Endothelial cell of umbilical vein (primary cell): ENCODE measurements around the gene ATXN7L2. TPM values are rescaled to one million over a fixed set of nuclear protein-coding genes. Genes with fewer than 3 reads are reported as not detected.

ENCODE experiments used
- BruUV-seq: library from RNA; stranded (reverse); fragments of 400-500 nt; replicated peaks from 2 replicates; lab custom pipeline; 2021; lab: Mats Ljungman, UMichigan
- CTCF ChIA-PET: fragments of 300-600, 350-600 bp; sonication (Branson Sonifier 250); formaldehyde crosslinking; loops from one replicate; lab custom pipeline; 2021; ENCODE audit warnings: antibody characterized with exemption, inconsistent platforms; lab: Charles Lee
- POLR2A ChIA-PET: fragments of 300-600, 350-600 bp; sonication (Branson Sonifier 250); formaldehyde crosslinking; loops from one replicate; lab custom pipeline; 2021; ENCODE audit warnings: antibody characterized with exemption, inconsistent platforms; lab: Charles Lee
- DNase-seq: peaks from one replicate; pipeline ENCODE4 v3.0.0-alpha.2; 2011; ENCODE audit warnings: low read depth, low spot score
- FAIRE-seq: peaks from 2 replicates; lab custom pipeline; 2011; peaks lifted over from hg19 to GRCh38; lab: Jason Lieb, UNC
- H2AFZ ChIP-seq: 2 replicates; pipeline ENCODE4 v1.6.0; 2012; ENCODE audit warnings: low read depth, low read length, control low read depth, inconsistent platforms
- H3K27ac ChIP-seq: 2 replicates; pipeline ENCODE4 v1.5.1; 2011; ENCODE audit warnings: low read depth, mild to moderate bottlenecking, control low read depth, low read length, moderate library complexity; ENCODE audit not compliant: insufficient read depth
- H3K27me3 ChIP-seq, 2 experiments: 2 replicates each; pipeline versions ENCODE4 v1.6.0 to v1.6.1; 2011; ENCODE audit warnings: low read length in 2 of 2, mixed read lengths in 1 of 2; ENCODE audit not compliant: control insufficient read depth in 2 of 2, insufficient read depth in 2 of 2
- H3K36me3 ChIP-seq, 2 experiments: 2 replicates in 1 of 2; 3 replicates in 1 of 2; pipeline ENCODE4 v1.5.1; 2011; ENCODE audit warnings: low read length in 2 of 2, mild to moderate bottlenecking in 1 of 2, moderate library complexity in 1 of 2; ENCODE audit not compliant: control insufficient read depth in 2 of 2, insufficient read depth in 2 of 2; ENCODE audit errors: extremely low read depth in 1 of 2
- H3K4me1 ChIP-seq: 3 replicates; pipeline ENCODE4 v1.5.1; 2011; ENCODE audit warnings: mild to moderate bottlenecking, low read length; ENCODE audit not compliant: control insufficient read depth, insufficient read depth; ENCODE audit errors: extremely low read depth
- H3K4me2 ChIP-seq: 2 replicates; pipeline ENCODE4 v1.6.1; 2011; ENCODE audit warnings: low read length, control low read depth, mixed read lengths; ENCODE audit not compliant: insufficient read depth
- H3K4me3 ChIP-seq, 3 experiments: fragments of 200-600 bp in 1 of 3; sonication (generic), shearing (Covaris generic) in 1 of 3; replicated peaks in 1 of 3; 2 replicates each; pipeline ENCODE4 v1.5.1; 2011 to 2016; ENCODE audit warnings: control low read depth in 3 of 3, low read length in 3 of 3, mild to moderate bottlenecking in 2 of 3, inconsistent platforms in 1 of 3, low read depth in 1 of 3, moderate library complexity in 1 of 3; ENCODE audit not compliant: insufficient read depth in 1 of 3
- H3K79me2 ChIP-seq: 2 replicates; pipeline ENCODE4 v1.6.0; 2012; ENCODE audit warnings: low read length, inconsistent platforms; ENCODE audit not compliant: control insufficient read depth, insufficient read depth
- H3K9ac ChIP-seq: replicated peaks from 2 replicates; pipeline ENCODE3; 2011; ENCODE audit warnings: low read length, control low read depth; ENCODE audit not compliant: insufficient read depth; ENCODE audit errors: extremely low read depth
- H3K9me1 ChIP-seq: replicated peaks from 3 replicates; pipeline ENCODE4 v1.6.0; 2011; ENCODE audit warnings: mild to moderate bottlenecking, low read length; ENCODE audit not compliant: control insufficient read depth, insufficient read depth; ENCODE audit errors: extremely low read depth
- H3K9me3 ChIP-seq: replicated peaks from 2 replicates; pipeline ENCODE4 v1.5.1; 2012; ENCODE audit warnings: low read length, inconsistent platforms; ENCODE audit not compliant: control insufficient read depth, insufficient read depth
- H4K20me1 ChIP-seq: replicated peaks from 2 replicates; pipeline ENCODE3; 2011; ENCODE audit warnings: mild to moderate bottlenecking, low read length; ENCODE audit not compliant: control insufficient read depth, insufficient read depth; ENCODE audit errors: extremely low read depth
- EZH2 ChIP-seq: IDR thresholded peaks from 2 replicates; pipeline ENCODE4 v1.6.1; 2012; ENCODE audit warnings: borderline replicate concordance, low read depth, mild to moderate bottlenecking, moderate library complexity, low read length, inconsistent platforms; ENCODE audit not compliant: severe bottlenecking
- GATA2 ChIP-seq: IDR thresholded peaks from 2 replicates; pipeline ENCODE4 v1.7.0; 2011; ENCODE audit warnings: low read depth, mild to moderate bottlenecking, moderate library complexity, mixed read lengths, low read length; ENCODE audit not compliant: insufficient read length, insufficient read depth
- dilution Hi-C: fragments of 300-500 bp; cut with MboI; formaldehyde crosslinking; loops from one replicate; pipeline ENCODE4 v1.15.0; 2019; ENCODE audit warnings: low sequenced_read_pairs; ENCODE audit not compliant: extremely low pct_ligation_motif_present
- intact Hi-C: fragments of 100-400 bp; cut with micrococcal nuclease; formaldehyde crosslinking; loops from one replicate; pipeline ENCODE4 v1.10.0; 2022
- polyA plus RNA-seq, 4 experiments: library from polyadenylated mRNA; depleted of rRNA in 3 of 4; stranded (reverse) in 3 of 4; unstranded in 1 of 4; fragments of >200 nt; gene quantifications; 2 replicates each; pipeline versions ENCODE4 v1.2.1 to v1.2.3, GENCODE V29; 2011 to 2012; ENCODE audit warnings: missing spikeins in 1 of 4
- total RNA-seq: library from RNA; stranded (reverse); gene quantifications from 2 replicates; pipeline ENCODE4 v1.2.3, GENCODE V29; 2021
- TF ChIP-seq, protein P1 (sequence below), 2 donors: IDR thresholded peaks; 1 replicate in 1 of 2; 2 replicates in 1 of 2; pipeline ENCODE4 v1.5.1; 2011; ENCODE audit warnings: low read length in 2 of 2, mild to moderate bottlenecking in 2 of 2, moderate library complexity in 2 of 2, control low read depth in 1 of 2, inconsistent platforms in 1 of 2, low read depth in 1 of 2; ENCODE audit not compliant: insufficient read depth in 1 of 2; ENCODE audit errors: extremely low read depth in 1 of 2

The ATXN7L2 gene
- total and polyA plus RNA-seq, 2 donors (not counting 3 experiments of a cell fraction or from before 2014, with no cell fraction given) = 4.4 to 4.9 TPM

DNA sequence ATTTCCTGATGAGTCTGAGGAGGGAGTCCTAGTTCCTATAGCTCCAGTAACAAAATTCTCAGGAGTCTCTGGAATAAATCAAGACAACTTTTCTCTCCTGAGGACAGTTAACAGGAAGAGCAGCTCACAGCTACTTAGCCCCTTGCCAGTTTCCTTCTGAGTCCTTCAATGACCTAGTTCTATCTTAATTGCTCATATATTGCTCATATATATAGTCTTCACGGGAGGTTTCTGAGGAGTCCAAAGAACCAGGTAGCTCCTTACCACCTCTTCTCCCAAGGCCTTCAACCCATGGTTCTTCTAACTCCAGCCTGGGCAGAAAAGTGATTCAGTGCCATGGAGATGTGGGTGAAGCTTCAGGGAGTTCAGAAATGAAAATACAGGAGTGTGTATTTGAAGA, 21.3 kb downstream of the ATXN7L2 start:
- Histone ChIP-seq H4K20me1 (no peaks in the 10 kb centered on the region), H3K27me3 (peaks cover 0 to 2% of the 10 kb centered on the region in 2 experiments), H3K9me3 (no peaks in the 10 kb centered on the region), H3K4me3 (no peak overlapping the region), H3K4me2 (no peak overlapping the region), H3K27ac (no peak overlapping the region), H3K9ac (no peak overlapping the region), H3K36me3 (peaks cover 0 to 2% of the 10 kb centered on the region in 2 experiments), H3K9me1 (no peaks in the 10 kb centered on the region), H3K4me1 (peaks cover 2% of the 10 kb centered on the region), H3K79me2 (no peaks in the 10 kb centered on the region), H2AFZ (no peak overlapping the region)
- ChIA-PET CTCF (interaction anchor here (1.0 to 23.0 kb wide), 3 partner anchors 9 to 26 kb away, joined by 3 to 955 read pairs (median 6); partner anchors contain the start of gene GPR61), POLR2A (no interaction called here)
- FAIRE-seq = no peak
- no TSS peak for BruUV-seq
- TF ChIP-seq GATA2 = no peak
- TF ChIP-seq, protein P1, sequence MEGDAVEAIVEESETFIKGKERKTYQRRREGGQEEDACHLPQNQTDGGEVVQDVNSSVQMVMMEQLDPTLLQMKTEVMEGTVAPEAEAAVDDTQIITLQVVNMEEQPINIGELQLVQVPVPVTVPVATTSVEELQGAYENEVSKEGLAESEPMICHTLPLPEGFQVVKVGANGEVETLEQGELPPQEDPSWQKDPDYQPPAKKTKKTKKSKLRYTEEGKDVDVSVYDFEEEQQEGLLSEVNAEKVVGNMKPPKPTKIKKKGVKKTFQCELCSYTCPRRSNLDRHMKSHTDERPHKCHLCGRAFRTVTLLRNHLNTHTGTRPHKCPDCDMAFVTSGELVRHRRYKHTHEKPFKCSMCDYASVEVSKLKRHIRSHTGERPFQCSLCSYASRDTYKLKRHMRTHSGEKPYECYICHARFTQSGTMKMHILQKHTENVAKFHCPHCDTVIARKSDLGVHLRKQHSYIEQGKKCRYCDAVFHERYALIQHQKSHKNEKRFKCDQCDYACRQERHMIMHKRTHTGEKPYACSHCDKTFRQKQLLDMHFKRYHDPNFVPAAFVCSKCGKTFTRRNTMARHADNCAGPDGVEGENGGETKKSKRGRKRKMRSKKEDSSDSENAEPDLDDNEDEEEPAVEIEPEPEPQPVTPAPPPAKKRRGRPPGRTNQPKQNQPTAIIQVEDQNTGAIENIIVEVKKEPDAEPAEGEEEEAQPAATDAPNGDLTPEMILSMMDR (IDR thresholded peaks at IDR 0.05; ENCODE audit: extremely low read depth in 1 of 2, insufficient read depth in 1 of 2, low read depth in 1 of 2, low read length in 2 of 2) = no peak
- TF ChIP-seq EZH2 = no peak
- no peak for DNase-seq
- intact Hi-C loops = no loop called here
- dilution Hi-C loops = no loop called here
